Measurements from ENCODE around the gene IFI44L. TPM values are rescaled to one million over a fixed set of nuclear protein-coding genes. Genes with fewer than 3 reads are reported as not detected.

IFI44L gene
- total RNA-seq, 1 experiment from 2014 or later: not detected

GRCh38 chr1:78599294-78599693 is 21.0 kb upstream of the IFI44L start:
- H3K27ac Mint-ChIP-seq (ENCODE audit: unreplicated experiment): no peak overlapping the region
- no TSS peak for BruUV-seq (replicated peaks)
- no peaks in the 10 kb centered on the region for H3K9me3 Mint-ChIP-seq (ENCODE audit: unreplicated experiment)
- DNase-seq: no peak
- no peaks in the 10 kb centered on the region for H3K4me1 Mint-ChIP-seq (ENCODE audit: low read depth, unreplicated experiment)
- H3K4me3 ChIP-seq (ENCODE audit: low read depth, low read length): no peak overlapping the region
- no peaks in the 10 kb centered on the region for H3K27me3 Mint-ChIP-seq (ENCODE audit: insufficient read depth, unreplicated experiment)
- no peaks in the 10 kb centered on the region for H3K9me3 ChIP-seq
- H3K4me1 ChIP-seq: no peaks in the 10 kb centered on the region
- H3K36me3 Mint-ChIP-seq (ENCODE audit: insufficient read depth, unreplicated experiment): no peaks in the 10 kb centered on the region
- TF ChIP-seq CTCF (IDR thresholded peaks at IDR 0.05; ENCODE audit: insufficient read depth in 1 of 2, low read depth in 1 of 2, low read length in 1 of 2, severe bottlenecking in 1 of 2, unreplicated experiment in 1 of 2): no peak
- POLR2A ChIA-PET: no interaction called here
- CTCF ChIA-PET: no interaction called here
- no peaks in the 10 kb centered on the region for H3K36me3 ChIP-seq (ENCODE audit: control insufficient read depth, insufficient read depth, low read length)
- no peaks in the 10 kb centered on the region for H3K27me3 ChIP-seq (replicated peaks; ENCODE audit: control insufficient read depth, insufficient read depth, low read length)
- H3K4me3 Mint-ChIP-seq (ENCODE audit: unreplicated experiment): no peak overlapping the region
- intact Hi-C loops (cut with micrococcal nuclease; ENCODE audit: unreplicated experiment): no loop called here

- H3K4me3 ChIP-seq (ENCODE audit: low read depth, low read length): no peak overlapping the region
- POLR2A ChIA-PET: no interaction called here
- Mint-ChIP-seq H3K27me3 (ENCODE audit: insufficient read depth, unreplicated experiment) (no peaks in the 10 kb centered on the region), H3K27ac (ENCODE audit: unreplicated experiment) (no peak overlapping the region), H3K4me3 (ENCODE audit: unreplicated experiment) (no peak overlapping the region), H3K4me1 (ENCODE audit: low read depth, unreplicated experiment) (no peaks in the 10 kb centered on the region), H3K9me3 (ENCODE audit: unreplicated experiment) (no peaks in the 10 kb centered on the region), H3K36me3 (ENCODE audit: insufficient read depth, unreplicated experiment) (no peaks in the 10 kb centered on the region)
- no peaks in the 10 kb centered on the region for H3K27me3 ChIP-seq (replicated peaks; ENCODE audit: control insufficient read depth, insufficient read depth, low read length)
- CTCF ChIA-PET: no interaction called here
- BruUV-seq (replicated peaks): no TSS peak
- H3K36me3 ChIP-seq (ENCODE audit: control insufficient read depth, insufficient read depth, low read length): no peaks in the 10 kb centered on the region
- intact Hi-C loops (cut with micrococcal nuclease; ENCODE audit: unreplicated experiment): no loop called here
- H3K9me3 ChIP-seq: no peaks in the 10 kb centered on the region
- DNase-seq: no peak
- TF ChIP-seq CTCF (IDR thresholded peaks at IDR 0.05; ENCODE audit: insufficient read depth in 1 of 2, low read depth in 1 of 2, low read length in 1 of 2, severe bottlenecking in 1 of 2, unreplicated experiment in 1 of 2): no peak
- H3K4me1 ChIP-seq: no peaks in the 10 kb centered on the region
Observed at GRCh38 chr1:78601068-78601467, 19.2 kb upstream of the IFI44L start.

- Histone ChIP-seq H3K27me3 (replicated peaks; ENCODE audit: control insufficient read depth, insufficient read depth, low read length) (no peaks in the 10 kb centered on the region), H3K4me3 (ENCODE audit: low read depth, low read length) (no peak overlapping the region), H3K36me3 (ENCODE audit: control insufficient read depth, insufficient read depth, low read length) (no peaks in the 10 kb centered on the region), H3K9me3 (no peaks in the 10 kb centered on the region), H3K4me1 (no peaks in the 10 kb centered on the region)
- no peak overlapping the region for H3K27ac Mint-ChIP-seq (ENCODE audit: unreplicated experiment)
- no TSS peak for BruUV-seq (replicated peaks)
- POLR2A ChIA-PET: no interaction called here
- H3K27me3 Mint-ChIP-seq (ENCODE audit: insufficient read depth, unreplicated experiment): no peaks in the 10 kb centered on the region
- DNase-seq: no peak
- TF ChIP-seq CTCF (IDR thresholded peaks at IDR 0.05; ENCODE audit: insufficient read depth in 1 of 2, low read depth in 1 of 2, low read length in 1 of 2, severe bottlenecking in 1 of 2, unreplicated experiment in 1 of 2): no peak
- H3K36me3 Mint-ChIP-seq (ENCODE audit: insufficient read depth, unreplicated experiment): no peaks in the 10 kb centered on the region
- H3K9me3 Mint-ChIP-seq (ENCODE audit: unreplicated experiment): no peaks in the 10 kb centered on the region
- H3K4me1 Mint-ChIP-seq (ENCODE audit: low read depth, unreplicated experiment): no peaks in the 10 kb centered on the region
- CTCF ChIA-PET: no interaction called here
- H3K4me3 Mint-ChIP-seq (ENCODE audit: unreplicated experiment): no peak overlapping the region
- intact Hi-C loops (cut with micrococcal nuclease; ENCODE audit: unreplicated experiment): no loop called here
Observed at GRCh38 chr1:78603206-78603605, 17.0 kb upstream of the IFI44L start.

Measured in Caco-2 (cell line).